ENCODE measurements around the gene PRRG3.

DNA sequence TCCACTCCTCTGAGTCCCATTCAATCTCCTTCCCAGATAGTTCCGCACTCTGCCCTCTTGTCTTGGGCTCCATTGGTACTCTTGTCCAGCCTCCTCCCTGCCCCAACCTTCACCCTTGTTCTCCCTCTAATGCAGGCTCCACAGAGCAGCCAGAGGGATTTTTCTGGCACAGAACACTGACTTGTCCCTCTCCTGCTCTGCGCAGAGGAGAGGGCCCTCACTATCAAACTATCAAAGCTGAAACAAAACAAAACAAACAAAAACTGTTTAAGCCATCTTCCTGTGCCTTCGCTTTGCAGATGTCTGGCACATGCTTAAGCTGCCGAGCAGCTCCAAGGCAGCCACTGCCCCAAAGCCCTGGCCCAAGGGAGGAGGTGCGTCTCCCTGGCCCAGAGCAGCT, 42.2 kb downstream of the PRRG3 start:
- TF ChIP-seq, protein P1, sequence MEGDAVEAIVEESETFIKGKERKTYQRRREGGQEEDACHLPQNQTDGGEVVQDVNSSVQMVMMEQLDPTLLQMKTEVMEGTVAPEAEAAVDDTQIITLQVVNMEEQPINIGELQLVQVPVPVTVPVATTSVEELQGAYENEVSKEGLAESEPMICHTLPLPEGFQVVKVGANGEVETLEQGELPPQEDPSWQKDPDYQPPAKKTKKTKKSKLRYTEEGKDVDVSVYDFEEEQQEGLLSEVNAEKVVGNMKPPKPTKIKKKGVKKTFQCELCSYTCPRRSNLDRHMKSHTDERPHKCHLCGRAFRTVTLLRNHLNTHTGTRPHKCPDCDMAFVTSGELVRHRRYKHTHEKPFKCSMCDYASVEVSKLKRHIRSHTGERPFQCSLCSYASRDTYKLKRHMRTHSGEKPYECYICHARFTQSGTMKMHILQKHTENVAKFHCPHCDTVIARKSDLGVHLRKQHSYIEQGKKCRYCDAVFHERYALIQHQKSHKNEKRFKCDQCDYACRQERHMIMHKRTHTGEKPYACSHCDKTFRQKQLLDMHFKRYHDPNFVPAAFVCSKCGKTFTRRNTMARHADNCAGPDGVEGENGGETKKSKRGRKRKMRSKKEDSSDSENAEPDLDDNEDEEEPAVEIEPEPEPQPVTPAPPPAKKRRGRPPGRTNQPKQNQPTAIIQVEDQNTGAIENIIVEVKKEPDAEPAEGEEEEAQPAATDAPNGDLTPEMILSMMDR (IDR thresholded peaks at IDR 0.05), result no peak
- TF ChIP-seq EP300 (IDR thresholded peaks at IDR 0.05) (no peak), POLR2A (IDR thresholded peaks at IDR 0.05) (no peak), POLR2AphosphoS5 (IDR thresholded peaks at IDR 0.05) (no peak)
